Tongue (tissue), 3 donors: ENCODE results near the gene NT5C3A. TPM values are rescaled to one million over a fixed set of nuclear protein-coding genes. Genes with fewer than 3 reads are reported as not detected.
"Not testable (repeated sequence)": the region's sequence is repeated elsewhere in the genome, so short reads cannot be mapped to it uniquely, and the experiment has no call there.

ENCODE experiments used
- DNase-seq: peaks from one replicate; pipeline ENCODE4 v3.0.0-alpha.2; 2015
- small RNA-seq: library from RNA; depleted of rRNA; stranded (forward); fragments of <200 nt; gene quantifications from one replicate; pipeline ENCODE3, GENCODE V24; 2014; ENCODE audit warnings: low replicate concordance
- total RNA-seq: library from RNA; depleted of rRNA; stranded (reverse); fragments of >200 nt; gene quantifications from one replicate; pipeline ENCODE4 v1.2.3, GENCODE V29; 2014

The NT5C3A gene
- total RNA-seq, 1 donor from 2014 or later = 59.9 TPM

DNA sequence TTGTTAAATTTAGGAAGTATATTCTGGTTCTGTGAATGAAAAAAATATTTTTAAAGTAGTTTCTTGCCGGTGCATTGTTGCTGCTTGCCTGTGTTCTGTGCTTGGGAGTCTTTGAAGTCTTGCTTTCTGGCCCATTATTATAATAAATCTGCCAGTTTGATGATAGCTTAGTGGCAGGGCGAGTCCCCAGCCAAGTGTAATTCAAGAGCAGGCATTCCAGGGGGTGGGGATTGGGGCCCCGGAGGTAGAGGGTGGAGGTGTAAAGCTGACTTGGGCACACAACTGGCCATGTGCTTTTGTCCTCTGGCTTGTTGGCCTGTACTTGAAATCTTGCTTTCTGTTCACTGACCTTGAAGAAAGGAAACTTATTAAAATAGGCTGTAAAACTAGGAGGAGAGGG is 90.6 kb downstream of the NT5C3A start:
- DNase-seq = not testable (repeated sequence)

DNA sequence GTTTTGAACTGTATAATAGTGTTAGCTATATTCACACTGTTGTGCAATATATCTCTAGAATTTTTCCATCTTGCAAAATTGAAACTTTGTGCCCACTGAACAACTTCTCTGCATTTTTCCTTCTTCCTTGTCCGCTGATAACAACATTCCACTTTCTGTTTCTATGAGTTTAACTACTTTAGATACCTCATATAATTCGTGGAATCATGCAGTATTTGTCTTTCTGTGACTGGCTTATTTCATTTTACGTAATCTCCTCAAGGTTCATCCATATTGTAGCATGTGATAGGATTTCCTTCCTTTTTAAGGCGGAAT is 95.4 kb downstream of the NT5C3A start:
- DNase-seq = not testable (repeated sequence)

DNA sequence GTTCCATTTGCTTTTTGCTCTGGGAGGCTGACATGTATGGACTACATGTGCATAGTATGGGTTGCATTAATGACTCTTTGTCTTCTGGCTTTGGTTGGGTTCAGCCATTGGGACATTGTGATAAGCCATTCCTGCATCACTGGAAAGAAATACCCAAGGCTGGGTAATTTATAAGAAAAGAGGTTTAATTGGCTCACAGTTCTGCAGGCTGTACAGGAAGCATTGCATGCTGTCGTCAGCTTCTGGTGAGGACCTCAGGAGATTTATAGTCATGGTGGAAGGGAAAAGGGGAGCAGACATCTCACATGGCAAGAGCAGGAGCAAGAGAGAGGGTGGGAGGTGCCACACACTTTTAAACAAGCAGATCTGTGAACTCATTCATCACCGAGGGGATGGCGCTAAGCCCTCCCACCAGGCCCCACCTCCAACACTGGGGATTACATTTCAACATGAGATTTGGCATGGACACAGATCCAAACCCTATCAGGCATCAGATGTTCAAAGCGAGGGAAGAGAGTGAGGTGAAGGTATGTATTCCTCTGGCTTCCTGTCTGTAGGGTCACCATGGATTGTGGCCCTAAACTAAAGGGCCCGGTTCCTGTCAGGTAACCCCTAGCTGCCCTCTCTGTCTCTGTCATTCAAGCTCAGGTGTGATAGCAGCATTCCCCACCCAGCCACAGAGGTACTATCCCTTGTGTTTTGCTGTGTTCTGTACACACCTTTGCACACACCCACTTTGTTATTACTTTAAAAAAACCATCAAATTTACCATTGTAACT is 95.9 kb downstream of the NT5C3A start:
- DNase-seq = not testable (repeated sequence)

DNA sequence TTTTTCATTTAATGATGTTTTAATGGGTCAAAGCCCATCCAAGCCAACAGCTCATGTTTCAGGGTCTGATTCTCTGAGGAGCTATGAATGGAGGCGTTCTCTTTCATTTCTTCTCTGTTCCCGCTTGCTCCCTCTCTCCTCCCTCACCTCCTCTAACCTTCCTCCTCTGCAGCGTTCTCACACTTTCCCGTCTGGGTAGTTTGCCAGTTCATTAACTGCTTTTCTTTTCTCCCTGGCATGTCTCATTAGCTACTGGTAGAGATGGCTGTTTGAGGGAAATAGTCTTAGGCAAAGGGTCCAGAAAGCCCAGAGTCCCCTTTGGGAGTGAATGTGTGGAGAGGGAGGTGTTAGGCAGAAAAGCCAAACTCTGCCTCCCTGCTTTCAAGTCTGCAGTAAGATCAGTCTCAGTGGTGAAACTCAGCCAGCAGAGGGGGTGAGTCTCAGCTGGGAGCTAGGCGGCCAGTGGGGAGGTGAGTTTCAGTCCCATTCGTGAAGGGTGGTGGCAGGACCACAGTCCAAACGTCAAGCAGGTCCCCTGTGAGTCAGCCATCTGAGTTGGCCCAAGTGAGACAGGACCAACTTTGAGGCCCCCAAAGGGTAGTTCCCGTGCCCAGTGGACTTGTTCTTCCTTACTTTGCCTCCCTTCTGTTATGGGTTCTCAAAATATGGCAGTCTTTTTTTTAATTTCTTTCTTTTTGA is 98.0 kb downstream of the NT5C3A start:
- peak; percentile 28 for DNase-seq

Small RNAs within 50 kb of the gene (small RNA-seq; reads per million reads assigned to genes)
- not detected for gene RN7SL505P
- not detected for gene RNU6-388P
- not detected for gene RPS29P14

Other genes with a start within 250 kb of the NT5C3A start
- 70.3 TPM for gene KBTBD2, start 171.0 kb downstream of the NT5C3A start, total RNA-seq
- gene FKBP9, start 105.3 kb downstream of the NT5C3A start, total RNA-seq = 198 TPM
- gene RP9, start 46.6 kb upstream of the NT5C3A start, total RNA-seq = 11.0 TPM
- 34.4 TPM for gene BBS9, start 66.8 kb upstream of the NT5C3A start, total RNA-seq